ENCODE data around the gene RGL3.

RGL3 gene

DNA sequence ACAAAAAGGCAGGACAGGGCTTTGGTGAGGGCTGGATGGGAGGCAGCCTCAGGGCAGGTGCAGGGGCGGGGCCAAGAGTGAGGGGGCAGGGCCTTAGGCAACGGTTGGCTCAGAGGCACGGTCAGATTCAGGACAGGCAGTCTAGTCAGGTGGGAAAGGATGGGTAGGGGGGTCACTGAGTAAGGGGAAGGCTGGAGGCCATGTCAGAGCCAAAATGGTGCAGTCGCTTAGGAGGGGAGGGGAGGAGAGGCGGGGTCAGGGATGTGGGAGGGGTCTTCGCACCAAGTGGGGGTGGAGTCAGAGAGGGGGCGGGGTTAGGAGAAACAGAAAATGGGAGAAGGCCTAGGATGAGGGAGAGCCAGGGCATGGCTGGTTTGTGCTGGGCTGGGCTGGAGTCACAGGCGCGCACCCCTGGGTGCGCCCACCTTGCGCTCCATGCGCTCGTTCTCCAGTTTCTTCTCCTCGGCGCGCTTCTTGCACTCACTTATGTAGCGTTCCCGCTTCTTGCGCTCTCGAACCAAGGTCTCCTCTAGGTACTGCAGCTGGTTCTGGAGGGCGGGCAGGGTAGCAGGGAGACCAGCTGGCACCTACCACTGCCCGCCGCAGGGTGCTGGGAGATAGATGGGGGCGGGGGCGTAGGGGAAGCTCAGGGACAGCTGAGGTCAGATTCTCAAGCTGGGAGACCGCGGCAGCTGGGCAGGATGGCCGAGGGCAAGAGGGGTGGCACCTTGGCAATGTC, 6.8 kb upstream of the RGL3 start:
- no peak overlapping the region for H3K4me3 ChIP-seq (ENCODE audit: low read depth, low read length)
- TF ChIP-seq, protein P1, sequence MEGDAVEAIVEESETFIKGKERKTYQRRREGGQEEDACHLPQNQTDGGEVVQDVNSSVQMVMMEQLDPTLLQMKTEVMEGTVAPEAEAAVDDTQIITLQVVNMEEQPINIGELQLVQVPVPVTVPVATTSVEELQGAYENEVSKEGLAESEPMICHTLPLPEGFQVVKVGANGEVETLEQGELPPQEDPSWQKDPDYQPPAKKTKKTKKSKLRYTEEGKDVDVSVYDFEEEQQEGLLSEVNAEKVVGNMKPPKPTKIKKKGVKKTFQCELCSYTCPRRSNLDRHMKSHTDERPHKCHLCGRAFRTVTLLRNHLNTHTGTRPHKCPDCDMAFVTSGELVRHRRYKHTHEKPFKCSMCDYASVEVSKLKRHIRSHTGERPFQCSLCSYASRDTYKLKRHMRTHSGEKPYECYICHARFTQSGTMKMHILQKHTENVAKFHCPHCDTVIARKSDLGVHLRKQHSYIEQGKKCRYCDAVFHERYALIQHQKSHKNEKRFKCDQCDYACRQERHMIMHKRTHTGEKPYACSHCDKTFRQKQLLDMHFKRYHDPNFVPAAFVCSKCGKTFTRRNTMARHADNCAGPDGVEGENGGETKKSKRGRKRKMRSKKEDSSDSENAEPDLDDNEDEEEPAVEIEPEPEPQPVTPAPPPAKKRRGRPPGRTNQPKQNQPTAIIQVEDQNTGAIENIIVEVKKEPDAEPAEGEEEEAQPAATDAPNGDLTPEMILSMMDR (IDR thresholded peaks at IDR 0.05; ENCODE audit: low read depth, low read length) = no peak
- DNase-seq (ENCODE audit: low read depth, low spot score) = no peak
- in situ Hi-C loops (cut with HindIII; ENCODE audit: low sequenced_read_pairs) = no loop called here

DNA sequence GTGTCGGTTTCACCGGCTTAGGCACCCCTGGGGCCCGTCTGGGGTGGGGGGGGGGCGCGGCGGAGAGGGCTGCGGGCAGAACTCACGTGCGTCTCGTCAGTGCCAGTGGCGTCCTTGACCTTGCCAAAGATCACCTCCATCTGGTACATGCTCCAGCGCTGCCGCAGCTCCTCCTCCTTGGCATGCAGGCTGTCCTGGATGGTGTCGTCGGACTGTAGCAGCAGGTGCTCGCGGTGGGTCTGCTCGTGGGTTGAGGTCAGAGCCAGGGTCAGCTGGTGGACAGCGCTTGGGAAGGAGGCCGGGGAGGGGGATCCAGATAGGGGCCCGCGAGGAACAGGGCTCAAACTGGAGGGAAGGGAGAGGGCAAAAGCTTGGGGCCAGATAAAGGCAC, 4.7 kb upstream of the RGL3 start:
- DNase-seq (ENCODE audit: low read depth, low spot score) = no peak
- in situ Hi-C loops (cut with HindIII; ENCODE audit: low sequenced_read_pairs) = no loop called here
- no peak overlapping the region for H3K4me3 ChIP-seq (ENCODE audit: low read depth, low read length)
- TF ChIP-seq, protein P1 (IDR thresholded peaks at IDR 0.05; ENCODE audit: low read depth, low read length) = no peak

DNA sequence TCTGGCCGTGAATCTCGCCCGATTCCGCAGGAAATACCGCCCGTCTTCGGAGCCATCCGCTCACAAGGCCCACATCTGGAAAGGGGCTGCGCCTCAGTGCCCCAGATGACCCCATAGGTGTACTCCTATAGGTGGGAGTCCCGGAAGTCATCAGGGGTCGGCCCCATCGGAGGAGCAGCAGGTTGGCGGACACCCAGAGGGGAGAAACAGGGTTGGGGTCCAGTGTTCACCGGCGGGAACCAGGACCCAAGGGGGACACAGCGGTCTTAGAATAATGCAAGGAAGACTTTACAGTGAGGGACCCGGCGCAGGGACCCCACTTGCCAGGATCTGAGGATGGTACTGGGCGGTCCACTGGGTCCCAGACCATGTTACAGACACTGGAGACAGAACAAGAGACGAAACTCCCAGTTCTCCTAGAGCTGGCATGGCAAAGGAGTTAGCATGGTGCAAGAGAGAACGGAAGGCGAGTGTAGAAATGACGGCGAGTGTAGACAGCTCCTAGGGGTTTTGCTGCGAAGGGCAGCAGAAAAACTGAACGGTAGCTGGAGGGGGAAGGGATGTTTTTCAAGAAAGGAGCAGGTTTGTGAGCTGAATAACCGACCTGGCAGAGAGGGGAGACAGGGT, 4.2 kb upstream of the RGL3 start:
- no peak for DNase-seq (ENCODE audit: low read depth, low spot score)
- H3K4me3 ChIP-seq (ENCODE audit: low read depth, low read length) = no peak overlapping the region
- TF ChIP-seq, protein P1 (IDR thresholded peaks at IDR 0.05; ENCODE audit: low read depth, low read length) = no peak
- in situ Hi-C loops (cut with HindIII; ENCODE audit: low sequenced_read_pairs) = no loop called here

DNA sequence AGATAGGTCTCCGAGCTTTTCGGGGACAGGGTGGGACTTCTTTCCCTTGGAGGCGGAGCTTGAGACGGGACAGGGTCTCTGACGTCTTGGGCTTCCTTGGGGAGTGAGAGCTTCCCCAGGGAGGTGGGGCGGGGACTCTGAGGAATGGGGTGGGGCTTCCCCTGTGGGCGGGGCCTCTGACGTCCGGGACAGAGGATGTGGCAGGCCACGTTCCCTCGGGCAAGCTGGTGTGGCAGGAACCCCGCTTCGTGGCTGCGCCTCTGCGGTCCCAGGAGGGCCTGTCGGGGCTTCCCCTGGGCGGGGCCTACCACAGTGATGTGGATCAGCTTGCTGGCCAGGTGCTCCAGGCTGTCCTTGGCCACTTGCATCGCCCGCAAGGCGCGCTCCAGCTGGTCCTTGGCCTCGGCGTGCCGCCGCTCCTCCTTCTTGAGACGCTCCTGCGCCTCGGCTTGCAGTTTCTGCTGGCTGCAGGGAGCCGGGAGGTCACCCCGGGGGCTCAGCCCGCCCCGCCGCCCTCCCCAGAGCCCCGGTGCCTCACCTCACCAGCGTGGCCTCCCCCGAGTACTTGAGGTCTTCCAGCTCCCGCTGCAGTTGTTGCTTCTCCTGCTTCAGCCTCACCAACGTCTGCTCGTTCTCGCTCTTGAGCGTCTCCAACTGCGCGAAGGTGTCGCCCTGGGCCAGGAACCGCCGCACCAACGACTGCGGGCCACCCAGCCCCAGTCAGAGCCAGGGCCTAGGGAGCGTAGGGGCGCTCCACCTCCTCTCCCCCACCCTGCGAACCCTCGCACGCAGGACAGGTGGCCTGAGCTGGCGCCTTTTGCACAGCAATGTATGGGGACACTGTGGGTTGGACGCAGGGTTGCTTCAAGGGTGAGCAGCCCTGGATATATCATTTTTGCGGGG, 3.3 kb upstream of the RGL3 start:
- no peak for DNase-seq (ENCODE audit: low read depth, low spot score)
- in situ Hi-C loops (cut with HindIII; ENCODE audit: low sequenced_read_pairs) = no loop called here
- TF ChIP-seq, protein P1 (IDR thresholded peaks at IDR 0.05; ENCODE audit: low read depth, low read length) = no peak
- no peak overlapping the region for H3K4me3 ChIP-seq (ENCODE audit: low read depth, low read length)

DNA sequence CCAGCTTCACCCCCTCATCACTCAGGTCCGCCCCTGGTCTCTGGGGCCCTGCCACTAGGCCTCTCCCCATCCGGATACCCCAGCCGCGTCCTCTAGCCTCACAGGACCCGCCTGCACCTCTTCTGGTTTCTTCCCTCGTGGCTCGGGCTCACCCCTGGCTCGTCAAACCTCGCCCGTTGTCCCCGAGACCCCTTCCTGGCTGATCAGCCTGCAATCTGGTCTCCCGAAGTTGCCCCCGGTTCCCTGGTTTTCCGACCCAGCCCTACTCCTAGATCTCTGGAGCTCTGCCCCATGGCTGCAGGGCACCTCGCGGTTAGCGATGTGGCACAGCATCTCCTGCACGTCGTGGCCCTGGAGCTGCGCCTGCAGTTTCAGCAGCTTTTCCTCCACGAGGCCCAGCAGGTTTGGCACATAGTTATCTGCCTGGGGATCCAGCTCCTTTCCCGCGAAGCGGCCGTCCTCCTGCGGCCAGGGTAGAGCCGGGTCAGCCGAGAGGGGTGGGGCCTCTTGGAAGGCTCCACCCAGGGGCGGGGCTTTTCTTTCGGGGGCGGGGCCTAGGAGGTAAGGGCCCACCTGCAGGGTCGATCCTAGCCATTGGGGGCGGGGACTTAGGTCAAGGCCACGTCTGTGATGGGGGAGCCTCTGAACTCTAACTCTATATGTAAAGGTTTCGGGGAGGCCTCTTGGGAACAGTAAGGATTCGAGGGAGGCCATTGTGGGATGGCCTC, 2.4 kb upstream of the RGL3 start:
- no peak overlapping the region for H3K4me3 ChIP-seq (ENCODE audit: low read depth, low read length)
- no peak for DNase-seq (ENCODE audit: low read depth, low spot score)
- TF ChIP-seq, protein P1 (IDR thresholded peaks at IDR 0.05; ENCODE audit: low read depth, low read length) = no peak
- in situ Hi-C loops (cut with HindIII; ENCODE audit: low sequenced_read_pairs) = no loop called here

Data from astrocyte of the spinal cord (primary cell).